Measurements from ENCODE around the gene VPS33B.

Gene VPS33B

DNA sequence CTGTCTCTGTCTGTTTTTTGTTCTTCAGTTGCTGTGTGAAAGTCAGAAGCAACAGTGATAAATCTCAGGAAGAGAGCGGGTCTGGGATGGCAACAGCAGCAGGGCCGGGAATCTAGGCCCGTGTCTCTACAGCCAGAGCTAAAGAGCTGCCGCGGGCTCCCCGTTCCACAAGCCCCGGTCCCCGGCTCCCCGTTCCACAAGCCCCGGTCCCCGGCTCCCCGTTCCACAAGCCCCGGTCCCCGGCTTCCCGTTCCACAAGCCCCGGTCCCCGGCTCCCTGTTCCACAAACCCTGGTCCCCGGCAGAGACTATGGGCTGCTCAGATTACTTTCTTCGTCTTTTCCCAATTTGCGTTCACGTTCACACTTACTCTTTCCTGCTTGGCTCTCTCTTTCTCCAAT is 48.2 kb downstream of the VPS33B start:
- no peak for DNase-seq

DNA sequence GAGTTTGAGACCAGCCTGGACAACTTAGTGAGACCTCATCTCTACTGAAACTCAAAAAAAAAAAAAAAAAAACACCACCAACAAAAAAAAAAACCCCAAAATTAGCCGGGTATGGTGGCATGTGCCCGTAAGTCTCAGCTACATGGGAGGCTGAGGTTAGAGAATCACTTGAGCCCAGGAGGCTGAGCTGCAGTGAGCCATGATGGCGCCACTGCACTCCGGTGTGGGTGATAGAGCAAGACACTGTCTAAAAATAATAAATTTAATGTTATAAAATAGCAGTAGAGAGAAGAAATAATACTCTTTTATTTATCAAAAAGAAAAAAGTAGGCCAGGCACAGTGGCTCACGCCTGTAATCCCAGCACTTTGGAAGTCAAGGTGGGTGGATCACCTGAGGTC is 50.3 kb downstream of the VPS33B start:
- DNase-seq, result no peak

DNA sequence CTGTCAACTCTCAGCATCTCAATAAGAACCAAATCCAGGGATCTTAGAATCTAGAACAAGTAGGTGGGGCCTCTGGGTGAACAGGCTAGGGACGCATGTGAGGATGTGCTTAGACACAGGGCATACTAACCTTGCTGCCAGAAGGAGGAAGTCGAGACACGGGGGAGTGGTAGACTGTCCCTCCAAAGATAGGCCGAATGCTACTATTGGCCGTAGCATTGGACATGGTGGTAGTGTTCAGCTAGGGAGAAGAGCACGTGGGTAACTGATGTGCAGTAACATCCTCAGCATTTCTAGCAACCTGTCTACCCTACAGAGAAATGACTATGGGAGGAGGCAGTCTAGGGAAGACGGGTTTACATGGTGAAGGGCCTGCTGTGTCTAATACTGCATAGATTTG is 52.1 kb downstream of the VPS33B start:
- no peak for DNase-seq

DNA sequence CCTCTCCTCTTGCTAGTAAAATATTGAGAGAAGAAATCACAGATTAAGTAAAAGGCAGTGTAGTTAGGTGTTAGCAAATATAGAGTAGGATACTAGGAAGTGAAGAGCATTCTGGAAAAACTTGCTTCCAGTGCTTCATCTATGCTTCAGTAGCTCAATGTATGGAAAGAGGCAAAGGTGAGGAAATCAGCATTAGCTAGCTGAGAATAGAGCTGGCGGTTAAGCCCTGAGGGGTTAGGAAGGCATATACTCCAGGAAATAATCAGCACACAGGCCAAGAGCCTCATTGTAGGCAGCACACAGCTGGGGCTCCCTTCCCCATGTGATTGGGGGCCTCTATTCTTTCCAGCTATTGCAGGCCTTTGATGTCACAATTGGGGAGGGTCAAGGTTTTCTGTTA is 54.0 kb downstream of the VPS33B start:
- DNase-seq, result no peak

DNA sequence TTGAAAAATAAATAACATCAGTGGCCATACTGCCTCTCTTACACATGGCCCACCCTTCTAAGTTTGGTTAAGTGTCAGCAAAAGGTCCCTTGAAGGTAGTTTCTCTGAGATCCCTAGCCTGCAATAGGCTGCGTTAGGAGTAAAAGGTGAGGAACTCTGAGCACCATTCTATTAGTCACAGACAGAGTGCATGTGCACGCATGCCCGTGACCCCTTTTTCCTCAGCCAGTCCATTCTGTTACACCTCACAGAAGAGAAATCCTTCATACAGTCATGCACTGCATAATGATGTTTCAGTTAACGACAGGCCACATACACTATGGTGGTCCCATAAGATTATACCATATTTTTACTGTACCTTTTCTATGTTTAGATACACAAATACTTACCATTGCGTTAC is 55.2 kb downstream of the VPS33B start:
- no peak for DNase-seq

DNA sequence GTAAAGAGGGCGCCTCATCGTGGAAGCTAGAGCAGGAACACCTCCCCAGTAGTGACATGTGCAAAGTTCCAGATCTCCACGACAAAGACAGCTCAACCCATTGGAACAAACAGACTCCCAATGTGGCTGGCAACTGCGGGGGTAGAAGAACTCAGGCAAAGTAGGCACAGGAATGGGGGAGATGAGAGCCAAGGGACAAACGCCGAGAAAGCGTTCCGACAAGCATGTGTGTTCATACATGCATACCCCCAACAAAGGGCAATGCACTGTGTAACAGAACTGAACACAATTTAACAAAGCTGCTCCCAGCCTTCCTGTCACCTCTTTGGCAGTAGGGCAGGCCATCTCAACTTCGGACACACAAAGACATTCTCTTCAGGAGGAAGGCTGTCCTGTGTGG is 56.1 kb downstream of the VPS33B start:
- DNase-seq, result no peak

DNA sequence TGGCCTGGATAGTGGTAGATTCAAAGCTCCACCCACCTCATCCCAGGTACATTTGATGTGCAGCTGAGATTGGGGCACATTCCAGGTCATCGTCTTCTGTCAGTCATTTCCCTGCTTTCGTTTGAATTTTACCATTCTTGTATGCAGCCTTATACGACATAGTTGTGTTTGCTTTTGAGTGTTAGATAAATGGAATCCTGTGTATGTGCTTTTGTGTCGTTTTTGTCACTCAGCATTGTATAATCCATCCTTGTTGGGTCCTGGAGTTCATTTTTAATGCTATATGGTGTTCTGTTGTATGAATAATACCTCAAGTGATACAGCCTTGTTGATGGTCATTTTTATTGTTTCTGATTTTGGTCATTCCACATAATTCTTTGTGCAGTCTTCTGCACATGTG is 60.4 kb downstream of the VPS33B start:
- DNase-seq, result no peak

DNA sequence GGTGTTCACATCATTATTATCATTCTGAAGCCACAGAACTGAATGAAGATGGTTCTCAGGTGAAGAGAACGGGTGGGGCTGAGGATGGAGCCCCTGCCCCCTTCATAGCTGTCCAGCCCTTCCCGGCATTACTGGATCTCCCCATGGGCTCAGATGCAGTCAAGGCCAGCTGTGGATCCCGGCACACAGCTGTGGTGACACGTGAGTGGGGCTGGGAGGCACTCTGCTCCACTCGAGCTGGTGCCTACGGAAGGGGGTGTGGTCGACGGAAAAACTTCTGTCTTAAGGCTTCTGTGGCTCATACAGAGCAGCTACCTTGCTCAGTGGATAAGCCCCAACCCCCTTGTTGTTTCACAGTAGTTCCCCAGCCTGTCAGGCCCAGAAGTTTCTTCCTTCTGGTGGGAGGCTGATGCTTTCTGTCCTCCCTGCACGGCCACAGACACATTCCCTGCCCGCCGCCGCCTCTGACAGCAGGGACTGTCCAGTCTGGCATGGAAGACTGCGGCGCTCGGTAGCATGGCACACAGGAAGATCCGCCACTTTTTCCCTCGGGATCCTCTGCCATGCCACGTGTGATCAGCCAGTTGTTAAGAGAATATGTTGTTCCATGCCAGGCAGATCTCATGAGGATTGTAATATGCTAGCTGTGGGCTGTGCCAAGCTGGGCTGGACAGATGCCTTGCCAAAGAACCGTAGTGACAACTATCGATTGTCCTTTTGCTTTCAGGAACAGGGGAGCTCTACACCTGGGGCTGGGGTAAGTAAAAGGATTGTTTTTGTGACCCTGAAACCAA is 61.9 kb downstream of the VPS33B start:
- DNase-seq, result no peak

DNA sequence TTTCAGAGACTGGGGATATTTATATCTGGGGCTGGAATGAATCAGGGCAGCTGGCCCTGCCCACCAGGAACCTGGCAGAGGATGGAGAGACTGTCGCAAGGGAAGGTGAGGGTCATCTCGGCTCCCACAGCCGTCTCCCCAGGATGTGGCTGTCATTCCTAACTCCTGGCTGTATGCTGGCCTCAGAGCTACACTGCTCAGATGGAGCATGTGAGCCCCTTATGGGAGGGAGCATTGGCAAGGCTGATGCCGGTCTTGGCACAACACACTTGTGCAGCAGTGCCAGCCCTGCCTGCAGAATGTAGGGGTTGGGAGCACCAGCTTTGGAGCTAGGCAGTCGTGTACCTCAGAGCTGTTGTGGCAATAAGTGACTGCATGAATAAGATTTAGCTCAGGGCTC is 62.5 kb downstream of the VPS33B start:
- no peak for DNase-seq

DNA sequence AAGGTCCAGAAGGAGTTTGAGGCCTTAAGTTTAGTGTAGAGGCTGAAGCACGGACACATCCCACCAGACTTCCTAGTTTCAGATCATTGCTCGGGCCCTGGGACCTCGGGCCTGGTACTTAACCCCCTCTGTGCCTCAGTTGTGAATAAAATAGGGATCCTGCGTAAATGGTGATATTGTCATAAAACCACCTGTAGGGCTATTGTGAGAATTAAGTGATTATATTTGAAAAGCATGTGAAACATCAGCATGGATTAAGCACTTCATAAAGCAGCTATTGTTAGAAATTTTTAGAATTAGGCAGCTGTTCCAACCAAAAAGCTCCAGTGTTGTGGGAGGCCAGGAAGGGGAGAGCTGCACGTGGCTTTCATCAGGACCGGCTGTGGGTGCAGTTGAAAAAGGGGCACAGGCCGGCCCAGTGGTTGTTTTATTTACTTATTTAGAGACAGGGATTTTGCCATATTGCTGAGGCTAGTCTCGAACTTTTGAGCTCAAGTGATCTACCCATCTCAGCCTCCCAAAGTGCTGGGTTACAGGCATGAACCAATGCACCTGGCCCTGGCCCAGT is 63.3 kb downstream of the VPS33B start:
- no peak for DNase-seq

DNA sequence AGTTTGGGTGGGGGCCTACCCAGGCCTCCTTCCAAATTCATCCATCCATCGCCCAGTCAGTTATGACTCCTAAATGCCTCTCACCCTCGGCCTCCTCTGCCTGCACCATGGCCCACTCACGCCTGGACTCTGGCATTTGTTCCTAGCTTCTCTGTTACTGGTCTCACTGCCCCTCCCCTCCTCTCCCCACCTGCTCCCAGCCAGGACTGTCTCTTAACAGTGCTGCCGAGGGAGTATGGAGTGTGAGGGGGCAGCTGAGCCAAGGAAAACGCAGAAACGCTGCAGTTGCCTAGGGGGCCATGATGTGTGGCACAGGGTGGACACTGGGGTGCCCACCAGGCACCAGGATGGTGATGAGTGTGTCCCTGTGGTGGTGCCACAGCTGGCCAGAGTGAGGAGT is 64.6 kb downstream of the VPS33B start:
- no peak for DNase-seq

DNA sequence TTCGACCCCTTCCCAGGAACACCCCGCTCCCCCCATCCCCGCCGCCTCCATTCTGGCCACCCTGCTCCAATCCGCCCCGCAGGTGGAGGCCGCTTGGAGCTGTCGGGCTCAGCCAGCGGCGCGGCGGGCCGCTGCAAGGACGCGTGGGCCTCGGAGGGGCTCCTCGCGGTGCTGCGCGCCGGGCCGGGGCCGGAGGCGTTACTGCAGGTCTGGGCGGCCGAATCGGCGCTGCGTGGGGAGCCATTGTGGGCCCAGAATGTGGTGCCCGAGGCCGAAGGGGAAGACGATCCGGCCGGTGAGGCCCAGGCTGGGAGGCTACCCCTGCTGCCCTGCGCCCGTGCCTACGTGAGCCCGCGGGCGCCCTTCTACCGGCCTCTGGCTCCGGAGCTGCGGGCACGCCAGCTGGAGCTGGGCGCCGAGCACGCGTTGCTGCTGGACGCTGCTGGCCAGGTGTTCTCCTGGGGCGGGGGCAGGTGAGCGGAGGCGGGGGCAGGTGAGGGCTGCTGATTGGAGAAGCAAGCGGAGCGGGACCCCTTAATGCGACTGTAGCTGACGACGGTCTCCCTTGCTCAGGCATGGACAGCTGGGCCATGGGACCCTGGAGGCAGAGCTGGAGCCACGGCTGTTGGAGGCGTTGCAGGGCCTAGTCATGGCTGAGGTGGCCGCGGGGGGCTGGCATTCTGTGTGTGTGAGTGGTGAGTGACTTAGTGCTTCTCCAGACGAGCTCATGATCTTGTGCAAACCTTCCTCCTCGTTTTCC is 65.2 kb downstream of the VPS33B start:
- DNase-seq, result peak in 2 of 4 experiments; percentile 7 to 39

DNA sequence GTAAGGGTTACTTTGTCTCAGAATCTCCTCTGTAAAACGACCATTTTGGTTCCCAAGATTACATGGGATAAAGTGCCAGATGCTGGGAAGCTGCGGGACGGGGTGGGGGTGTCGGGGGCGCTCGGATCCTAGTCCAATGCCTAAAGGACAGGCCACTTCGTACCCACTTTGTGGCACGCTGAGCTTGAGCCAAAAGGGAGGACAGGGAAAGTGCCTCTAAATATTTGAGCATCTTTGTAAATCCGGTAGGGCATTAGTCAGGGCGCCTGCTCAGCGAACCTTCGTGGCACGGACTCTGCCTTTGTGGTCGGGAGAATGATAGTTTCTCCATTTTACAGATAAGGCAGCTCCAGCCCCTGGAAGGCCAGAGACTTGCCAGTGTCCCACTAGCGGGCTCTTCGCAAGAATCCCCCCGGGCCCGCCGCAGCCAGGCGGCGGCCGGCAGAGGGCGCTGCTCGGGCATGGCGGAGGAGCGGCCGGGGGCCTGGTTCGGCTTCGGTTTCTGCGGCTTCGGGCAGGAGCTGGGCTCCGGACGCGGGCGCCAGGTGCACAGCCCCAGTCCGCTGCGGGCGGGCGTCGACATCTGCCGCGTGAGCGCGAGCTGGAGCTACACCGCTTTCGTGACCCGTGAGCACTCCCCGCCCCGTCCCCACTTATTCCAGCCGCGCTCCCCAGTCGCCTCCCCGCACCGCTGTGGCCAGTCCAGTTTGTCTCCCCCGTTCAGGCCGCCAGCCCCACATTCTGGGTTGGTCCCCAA is 65.9 kb downstream of the VPS33B start:
- DNase-seq, result peak; percentile 62 to 88 (median 74)

DNA sequence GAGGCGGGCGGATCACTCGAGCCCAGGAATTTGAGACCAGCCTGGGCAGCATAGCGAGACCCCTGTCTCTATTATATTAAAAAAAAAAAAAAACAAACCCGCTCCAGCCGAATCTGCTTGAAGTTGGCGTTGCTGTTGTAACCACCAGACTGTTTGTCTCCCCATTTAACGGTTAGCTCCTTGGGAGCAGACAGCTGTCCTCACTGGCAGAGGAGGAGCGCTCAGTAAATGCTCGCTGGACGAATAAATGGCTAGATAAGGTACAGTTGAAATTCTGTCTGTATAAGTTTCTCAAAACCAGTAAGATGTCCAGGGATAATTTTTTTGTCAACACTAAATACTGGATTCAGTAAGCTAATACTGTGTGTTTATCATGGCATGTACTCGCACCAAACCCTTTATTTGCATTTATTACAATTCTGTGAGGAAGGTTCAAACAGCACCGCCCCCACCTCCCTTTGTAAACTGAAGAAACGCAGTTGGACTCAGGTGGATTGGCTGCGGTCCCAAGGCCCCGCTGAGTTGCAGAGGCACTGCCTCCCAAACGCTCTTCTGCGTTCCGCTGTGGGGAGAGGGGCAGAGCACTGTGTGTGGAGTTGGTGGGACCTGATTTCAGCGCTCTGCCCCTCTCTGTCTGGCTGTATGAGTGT is 66.6 kb downstream of the VPS33B start:
- DNase-seq, result no peak

DNA sequence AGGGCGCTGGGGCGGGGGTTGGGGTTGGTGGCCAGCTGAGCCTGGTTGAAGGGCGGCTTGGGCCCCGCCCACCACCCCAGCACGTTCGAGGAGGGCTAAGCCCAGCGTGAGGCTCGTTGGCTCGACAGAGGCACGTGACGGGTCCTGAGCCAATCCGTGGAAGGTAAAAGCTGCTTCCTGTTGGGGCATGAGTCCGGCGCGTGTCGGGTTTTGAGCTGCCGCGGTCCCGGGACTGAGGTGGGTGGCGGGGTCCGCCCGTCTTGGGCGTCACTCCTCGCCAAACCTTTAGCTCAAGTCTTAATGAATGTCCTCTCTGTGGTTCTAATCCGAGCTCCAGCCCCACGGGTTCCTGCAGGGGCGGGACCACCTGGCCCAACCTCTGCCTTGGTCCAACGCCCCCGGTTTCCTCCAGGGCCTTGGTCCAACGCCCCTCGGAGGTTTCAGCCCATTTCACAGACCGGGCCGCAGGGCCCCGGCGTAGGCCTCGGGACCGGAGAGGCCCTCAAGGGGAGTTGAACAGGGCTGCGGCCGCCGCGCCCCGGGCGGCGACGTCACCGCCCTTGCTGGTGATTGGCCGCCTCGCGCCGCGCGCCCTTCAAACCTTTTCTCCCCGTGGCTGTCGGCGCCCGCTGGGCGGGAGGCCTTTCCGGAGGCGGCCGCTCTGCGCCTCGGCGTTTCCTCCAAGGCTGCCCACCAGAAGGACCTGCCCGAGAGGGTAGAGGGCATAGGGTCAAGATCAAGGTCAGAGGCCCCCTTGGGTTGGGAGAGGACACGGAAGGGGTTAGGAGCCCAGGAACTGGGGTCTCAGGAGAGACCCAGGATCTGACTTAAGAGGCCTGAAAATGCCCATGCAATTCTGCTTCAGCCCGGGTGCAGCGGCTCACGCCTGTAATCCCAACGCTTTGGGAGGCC is 67.4 kb downstream of the VPS33B start, which contains the start of gene RCCD1:
Gene RCCD1 (plus strand): TSS at position 173 of the 912 bp plus-strand sequence. CDS start 1,851 bp downstream, outside the sequence.
- DNase-seq, result peak; percentile 96 to 99 (median 98)

DNA sequence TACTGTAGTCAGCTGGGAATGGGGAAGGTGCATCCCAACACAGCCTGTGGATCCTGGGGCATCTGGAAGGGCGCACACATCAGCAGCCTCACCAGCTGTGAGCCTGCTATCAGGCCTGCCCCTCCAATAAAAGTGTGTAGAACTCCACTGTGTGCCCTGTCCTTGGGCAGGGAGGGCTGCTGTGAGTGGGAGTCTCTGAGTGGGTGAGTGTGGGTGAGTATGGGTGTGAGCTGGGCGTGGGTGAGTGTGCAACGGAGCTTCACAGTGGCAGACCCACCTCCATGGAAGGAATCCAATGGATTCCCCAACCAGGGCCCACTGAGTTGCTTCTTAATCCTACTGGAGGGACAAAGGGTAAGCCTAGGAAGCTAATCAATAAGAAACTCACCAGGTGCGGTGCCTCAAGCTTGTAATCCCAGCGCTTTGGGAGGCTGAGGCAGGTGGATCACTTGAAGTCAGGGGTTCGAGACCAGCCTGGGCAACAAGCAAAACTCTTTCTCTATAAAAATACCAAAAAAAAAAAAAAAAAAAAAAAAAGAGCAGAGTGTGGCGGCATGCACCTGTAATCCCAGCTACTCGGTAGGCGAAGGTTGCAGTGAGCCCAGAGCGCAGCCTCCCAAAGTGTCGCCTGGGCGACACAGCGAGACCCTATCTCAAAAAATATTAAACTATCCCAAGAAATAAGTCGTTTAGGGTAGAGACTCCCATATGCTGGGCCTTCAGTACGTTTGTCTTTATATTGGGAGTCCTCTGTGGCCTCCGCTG is 68.3 kb downstream of the VPS33B start:
- DNase-seq, result no peak

DNA sequence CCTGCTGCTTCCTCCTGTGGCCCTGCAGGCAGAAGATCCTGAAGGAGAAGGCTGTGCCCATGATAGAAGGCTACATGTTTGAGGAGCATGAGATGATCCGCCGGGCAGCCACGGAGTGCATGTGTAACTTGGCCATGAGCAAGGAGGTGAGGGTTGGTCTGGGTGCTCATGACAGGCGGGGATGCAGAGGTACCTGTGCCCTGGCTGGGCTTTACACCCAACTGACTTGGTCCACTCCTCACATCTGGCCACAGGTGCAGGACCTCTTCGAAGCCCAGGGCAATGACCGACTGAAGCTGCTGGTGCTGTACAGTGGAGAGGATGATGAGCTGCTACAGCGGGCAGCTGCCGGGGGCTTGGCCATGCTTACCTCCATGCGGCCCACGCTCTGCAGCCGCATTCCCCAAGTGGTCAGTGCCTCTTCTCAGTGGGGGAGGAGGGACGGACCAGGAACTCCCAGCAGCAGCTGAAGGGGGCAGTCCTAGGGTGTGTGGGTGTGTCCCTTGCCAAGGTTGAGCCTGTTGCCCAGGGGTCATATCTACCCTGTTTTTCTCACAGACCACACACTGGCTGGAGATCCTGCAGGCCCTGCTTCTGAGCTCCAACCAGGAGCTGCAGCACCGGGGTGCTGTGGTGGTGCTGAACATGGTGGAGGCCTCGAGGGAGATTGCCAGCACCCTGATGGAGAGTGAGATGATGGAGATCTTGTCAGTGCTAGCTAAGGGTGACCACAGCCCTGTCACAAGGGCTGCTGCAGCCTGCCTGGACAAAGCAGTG is 69.3 kb downstream of the VPS33B start:
- no peak for DNase-seq

DNA sequence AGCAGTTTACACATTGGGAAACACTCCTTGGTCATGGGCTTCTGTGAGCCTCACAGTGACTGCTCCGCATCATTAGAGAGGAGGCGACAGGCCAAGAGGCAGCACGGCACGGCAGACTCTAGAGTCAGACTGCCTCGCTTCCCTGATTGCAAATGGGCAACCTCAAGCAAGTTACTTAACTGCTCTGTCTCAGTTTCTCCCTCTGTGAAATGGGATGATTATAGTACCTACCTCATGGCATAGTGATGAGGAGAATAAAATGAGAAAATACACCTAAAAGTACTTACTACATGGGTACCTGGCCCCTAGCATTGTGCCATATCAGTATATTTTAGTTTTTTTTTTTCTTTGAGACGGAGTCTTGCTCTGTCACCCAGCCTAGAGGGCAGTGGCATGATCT is 71.7 kb downstream of the VPS33B start:
- DNase-seq, result no peak

DNA sequence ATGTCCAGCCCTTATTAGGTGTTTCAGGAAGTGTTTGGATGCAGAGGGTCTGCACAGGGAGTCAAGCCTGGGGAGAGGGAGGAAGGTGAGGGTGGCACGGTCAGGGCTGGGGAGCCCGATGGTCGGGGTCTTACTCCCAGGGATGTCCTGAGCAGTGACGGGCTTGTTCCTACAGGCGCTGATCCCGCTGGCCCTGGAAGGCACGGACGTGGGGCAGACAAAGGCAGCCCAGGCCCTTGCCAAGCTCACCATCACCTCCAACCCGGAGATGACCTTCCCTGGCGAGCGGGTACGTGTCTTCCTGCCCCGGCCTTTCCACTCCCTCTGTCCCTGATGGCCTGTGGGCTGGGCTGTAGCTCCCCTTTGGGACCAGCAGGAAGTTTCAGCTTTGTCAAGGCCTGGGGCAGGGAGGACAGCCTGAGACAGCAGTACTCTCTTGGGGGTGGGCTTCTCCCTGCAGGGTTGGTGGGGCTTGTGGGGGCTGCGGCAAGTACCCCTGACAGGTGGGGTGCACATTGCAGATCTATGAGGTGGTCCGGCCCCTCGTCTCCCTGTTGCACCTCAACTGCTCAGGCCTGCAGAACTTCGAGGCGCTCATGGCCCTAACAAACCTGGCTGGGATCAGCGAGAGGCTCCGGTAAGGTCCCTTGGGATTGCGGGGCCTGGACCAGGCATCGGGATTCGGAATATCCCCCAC is 72.3 kb downstream of the VPS33B start:
- DNase-seq, result no peak
